Suprapubic skin (tissue), 4 donors: ENCODE measurements around the gene CBLB.

Source experiments
- CTCF ChIP-seq, 2 donors: fragments of 200-600 bp in 1 of 2; fragments of 450-650 bp in 1 of 2; sonication (generic) in 1 of 2; IDR thresholded peaks; one replicate each; pipeline ENCODE4 v1.5.1; 2016 to 2019; ENCODE audit warnings: antibody characterized with exemption in 2 of 2, mild to moderate bottlenecking in 1 of 2, moderate library complexity in 1 of 2
- EP300 ChIP-seq: sonication (generic); formaldehyde crosslinking; IDR thresholded peaks from one replicate; pipeline ENCODE4 v1.6.1; 2017; ENCODE audit warnings: antibody characterized with exemption
- POLR2AphosphoS5 ChIP-seq, 3 donors: sonication (generic); formaldehyde crosslinking; IDR thresholded peaks; one replicate each; pipeline ENCODE4 v1.6.1; 2017; ENCODE audit warnings: antibody characterized with exemption in 3 of 3

GRCh38 chr3:105827959-105828358, 40.9 kb downstream of the CBLB start:
- TF ChIP-seq CTCF (IDR thresholded peaks at IDR 0.05) (no peak), POLR2AphosphoS5 (IDR thresholded peaks at IDR 0.05) (no peak), EP300 (no peak)
